CD4-positive, alpha-beta T cell treated with Interferon alpha-2 for 1 hour (primary cell): ENCODE results near the gene DLGAP1.

Experiments
- DNase-seq, 2 donors: peaks; one replicate each; pipeline ENCODE4 v3.0.0-alpha.2; 2020 to 2022

Gene DLGAP1

DNA sequence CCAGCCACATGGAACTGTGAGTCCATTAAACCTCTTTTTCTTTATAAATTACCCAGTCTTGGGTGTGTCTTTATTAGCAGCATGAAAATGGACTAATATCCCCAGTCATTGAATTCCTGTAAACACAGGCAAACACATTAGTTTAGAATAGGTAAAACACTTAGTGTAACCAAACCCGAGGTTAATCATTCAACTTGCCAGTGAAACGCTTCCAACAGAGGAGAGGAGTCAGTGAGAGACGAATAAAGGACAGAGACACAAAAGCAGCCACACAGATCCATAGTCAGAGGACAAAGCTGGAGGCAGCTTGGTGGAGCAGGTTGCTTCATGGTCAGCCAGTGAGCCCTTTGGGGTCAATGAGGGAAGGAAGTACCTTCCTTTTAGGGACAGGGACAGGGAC is 657.1 kb downstream of the DLGAP1 start:
- DNase-seq = no peak

DNA sequence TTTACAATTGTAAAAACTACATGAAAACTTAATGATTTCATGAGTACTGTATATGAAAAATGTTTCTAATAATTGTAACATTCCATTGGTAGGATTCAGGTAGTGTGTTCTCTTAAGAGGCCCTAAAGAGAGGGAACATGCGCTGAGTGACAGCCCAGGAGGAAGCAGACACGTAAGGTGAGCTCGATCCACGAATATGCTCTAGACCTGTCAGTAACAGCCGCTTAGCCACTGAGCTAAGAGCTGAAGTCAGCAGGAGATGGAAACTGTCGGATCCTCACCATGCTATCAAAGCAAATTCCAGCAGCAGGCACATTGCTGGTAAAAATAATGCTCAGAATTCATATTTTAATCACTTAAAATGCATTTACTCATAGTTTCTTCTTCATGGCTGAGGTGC is 658.7 kb downstream of the DLGAP1 start:
- DNase-seq = no peak

GRCh38 chr18:3794537-3795348 is 660.4 kb downstream of the DLGAP1 start:
- no peak for DNase-seq

- no peak for DNase-seq
These were observed 661.6 kb downstream of the DLGAP1 start for GRCh38 chr18:3793545-3793944.

DNA sequence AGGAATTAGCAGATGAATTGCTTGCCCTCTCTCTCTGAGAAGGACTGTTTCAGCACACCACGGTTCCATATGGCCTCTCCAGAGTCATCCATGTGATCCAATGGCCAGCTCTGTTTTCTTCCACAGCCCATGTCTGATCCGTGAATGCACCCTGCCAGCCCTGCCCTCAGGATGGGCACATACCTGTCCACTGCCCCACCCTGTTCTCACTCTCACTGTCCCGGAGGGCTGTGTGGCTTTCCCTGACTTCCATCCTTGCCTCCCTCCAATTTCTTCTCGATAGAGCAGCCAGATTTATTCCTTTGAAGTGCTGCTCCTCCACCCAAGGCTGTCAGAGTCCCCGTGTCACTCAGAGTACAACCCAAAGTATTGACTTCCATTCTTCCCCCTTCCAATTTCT is 662.0 kb downstream of the DLGAP1 start:
- DNase-seq = no peak

DNA sequence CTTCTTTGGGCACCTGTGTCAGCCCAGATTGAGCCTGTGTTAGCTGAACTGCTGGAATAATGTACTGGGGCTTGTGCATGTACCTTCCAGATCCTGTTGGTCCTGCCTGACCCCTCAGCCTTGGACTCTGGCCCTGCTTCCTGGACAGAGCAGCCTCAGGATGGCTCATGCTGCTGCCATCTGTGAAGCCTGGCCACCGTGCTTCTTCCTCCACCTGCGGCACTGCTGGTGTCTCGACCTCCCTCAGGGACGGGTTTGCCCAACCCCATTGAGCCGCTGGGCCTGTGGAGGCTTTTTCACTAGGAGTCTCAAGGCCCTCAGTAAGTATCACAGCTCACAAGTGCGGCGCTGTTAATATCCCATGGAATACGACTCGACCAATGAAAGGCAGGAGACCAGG is 662.4 kb downstream of the DLGAP1 start:
- no peak for DNase-seq

- DNase-seq = no peak
These were observed 663.9 kb downstream of the DLGAP1 start for GRCh38 chr18:3791238-3791637.

- no peak for DNase-seq
These were observed 664.4 kb downstream of the DLGAP1 start for GRCh38 chr18:3790703-3791102.

DNA sequence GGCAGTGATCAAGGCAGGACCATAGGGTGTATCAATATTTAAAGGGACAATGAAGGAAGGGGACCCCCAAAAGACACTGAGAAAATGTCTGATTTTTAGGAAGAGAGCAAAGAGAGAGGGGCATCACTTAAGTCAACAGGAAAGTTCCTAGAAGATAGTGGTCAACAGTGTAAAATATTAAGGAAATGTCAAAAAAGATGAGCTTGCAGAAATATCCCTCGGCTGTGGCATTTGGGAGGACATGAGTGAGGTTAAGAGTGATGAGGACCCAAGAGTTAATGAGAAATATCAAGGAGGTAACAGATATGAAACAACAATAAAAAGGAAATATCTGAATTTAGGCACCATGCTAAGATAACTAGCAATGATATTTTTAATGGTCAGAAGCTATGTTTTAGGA is 665.6 kb downstream of the DLGAP1 start:
- DNase-seq = no peak

GRCh38 chr18:3784949-3785348 is 670.2 kb downstream of the DLGAP1 start:
- no peak for DNase-seq

GRCh38 chr18:3782901-3783300 is 672.2 kb downstream of the DLGAP1 start:
- DNase-seq = no peak

- no peak for DNase-seq
These were observed 677.4 kb downstream of the DLGAP1 start for GRCh38 chr18:3777719-3778118.

DNA sequence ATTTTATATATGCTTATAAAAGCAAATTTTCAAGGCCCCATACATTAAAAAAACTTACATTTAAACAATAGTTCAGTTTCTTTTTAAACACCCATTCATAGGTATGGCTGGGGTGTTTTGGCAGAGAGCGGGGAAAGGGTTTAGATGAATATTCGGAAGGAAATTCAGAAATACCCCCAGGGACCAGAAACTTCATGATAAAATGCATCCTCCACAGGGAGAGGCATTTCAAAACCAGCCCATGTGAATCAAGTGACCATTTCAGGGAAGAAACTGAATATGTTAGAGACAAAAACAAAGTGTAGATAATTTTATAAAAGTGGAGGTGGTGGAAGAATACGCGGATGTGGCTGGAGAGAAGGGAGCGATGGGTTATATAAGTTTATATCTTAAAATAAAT is 678.0 kb downstream of the DLGAP1 start:
- DNase-seq = no peak

DNA sequence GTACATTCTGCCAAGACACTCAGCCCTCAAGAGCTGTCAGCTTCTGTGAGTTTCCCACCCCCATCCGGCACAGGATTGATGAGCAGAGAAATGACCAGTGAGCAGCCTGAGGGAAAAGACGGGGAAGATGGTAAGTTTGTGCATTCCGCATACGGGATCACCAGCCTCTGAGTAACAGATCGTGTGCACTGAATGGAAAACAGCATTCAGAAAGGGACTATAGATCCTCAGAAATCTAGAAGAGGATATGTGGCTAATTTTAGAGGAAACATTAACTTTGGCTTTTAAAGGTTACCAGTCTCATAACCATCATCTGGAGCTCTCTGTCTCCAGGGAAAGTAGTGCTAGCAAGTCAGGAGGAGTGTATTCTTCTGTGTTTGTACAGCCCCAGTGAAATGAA is 679.1 kb downstream of the DLGAP1 start:
- DNase-seq = no peak

- DNase-seq = no peak
These were observed 681.8 kb downstream of the DLGAP1 start for GRCh38 chr18:3773303-3773702.

GRCh38 chr18:3771121-3771971 is 683.8 kb downstream of the DLGAP1 start:
- DNase-seq = peak; percentile 65 to 70

GRCh38 chr18:3761266-3761665 is 693.8 kb downstream of the DLGAP1 start:
- no peak for DNase-seq

DNA sequence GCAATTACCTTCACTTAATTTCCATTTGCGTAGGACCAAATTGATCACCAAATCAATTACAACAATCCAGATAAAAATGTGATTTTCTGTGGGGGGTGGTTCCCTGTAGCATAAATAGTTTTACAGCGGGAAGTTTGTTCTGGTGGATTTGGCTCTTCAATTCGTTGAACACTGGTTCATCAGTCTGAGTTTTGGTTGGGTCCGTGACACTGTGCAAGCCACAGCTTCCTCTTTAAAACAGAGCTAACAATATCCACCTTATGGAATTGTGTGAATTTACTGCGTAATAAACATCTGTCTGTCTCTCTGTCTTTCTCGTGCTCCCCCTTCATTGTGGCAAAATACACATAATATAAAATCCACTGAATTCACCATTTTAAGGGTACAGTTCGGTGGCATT is 694.4 kb downstream of the DLGAP1 start:
- DNase-seq = no peak

- no peak for DNase-seq
These were observed 696.0 kb downstream of the DLGAP1 start for GRCh38 chr18:3759099-3759498.

DNA sequence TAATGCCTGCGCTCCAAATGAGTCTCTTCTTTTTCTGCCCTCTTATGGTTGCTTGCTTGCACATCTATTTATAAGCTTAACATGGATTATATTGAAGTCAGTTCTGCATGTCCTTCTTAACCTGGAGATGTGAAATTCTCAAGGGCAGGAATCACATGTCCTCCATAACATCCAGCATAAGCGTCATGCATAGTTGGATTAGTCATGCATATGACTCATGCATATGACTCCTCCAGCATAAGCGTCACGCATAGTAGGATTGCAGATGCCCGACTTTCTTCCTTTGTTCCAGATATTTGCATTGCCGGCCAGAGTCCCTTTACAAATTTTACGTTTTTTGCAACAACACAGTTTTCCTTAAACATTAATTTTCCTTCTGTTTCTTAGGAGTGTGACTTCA is 696.6 kb downstream of the DLGAP1 start:
- no peak for DNase-seq

DNA sequence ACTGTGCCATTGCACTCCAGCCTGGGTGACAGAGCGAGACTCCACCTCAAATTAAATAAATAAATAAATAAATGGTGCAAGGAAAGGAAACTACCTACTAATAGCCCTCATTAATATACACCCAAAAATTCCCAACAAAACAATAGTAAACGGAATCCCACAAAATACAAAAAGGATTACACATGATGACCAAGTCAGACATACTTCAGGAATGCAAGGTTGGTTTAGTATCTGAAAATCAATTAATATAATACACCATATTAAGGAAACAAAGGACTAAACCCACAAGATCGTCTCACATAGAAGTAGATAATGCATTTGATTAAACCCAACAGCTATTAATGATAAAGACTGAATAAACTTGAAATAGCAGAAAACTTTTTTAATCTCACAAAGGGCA is 697.7 kb downstream of the DLGAP1 start:
- DNase-seq = no peak

- DNase-seq = no peak
These were observed 702.0 kb downstream of the DLGAP1 start for GRCh38 chr18:3753106-3753505.

GRCh38 chr18:3748086-3748485 is 707.0 kb downstream of the DLGAP1 start:
- no peak for DNase-seq
